Uterus (tissue), 4 donors: ENCODE results near the gene ARHGEF16. TPM values are rescaled to one million over a fixed set of nuclear protein-coding genes. Genes with fewer than 3 reads are reported as not detected.

Source experiments
- DNase-seq, 2 donors: peaks; one replicate each; pipeline ENCODE4 v3.0.0-alpha.2; 2019 to 2020
- H3K27ac ChIP-seq, 2 donors: fragments of 200-600 bp; sonication (generic); 1 replicate in 1 of 2; 2 replicates in 1 of 2; pipeline ENCODE4 v1.5.1; 2016 to 2018
- H3K27me3 ChIP-seq, 2 donors: fragments of 200-600 bp; sonication (generic); one replicate each; pipeline ENCODE4 v1.5.1; 2018 to 2019; ENCODE audit warnings: control low read depth in 1 of 2
- H3K36me3 ChIP-seq, 2 donors: fragments of 200-600 bp; sonication (generic); one replicate each; pipeline ENCODE4 v1.5.1; 2019; ENCODE audit warnings: control low read depth in 1 of 2
- H3K4me1 ChIP-seq, 2 donors: fragments of 200-600 bp; sonication (generic); one replicate each; pipeline ENCODE4 v1.5.1; 2018 to 2019; ENCODE audit warnings: control low read depth in 1 of 2
- H3K4me3 ChIP-seq, 2 donors: fragments of 200-600 bp; sonication (generic); 1 replicate in 1 of 2; 2 replicates in 1 of 2; pipeline ENCODE4 v1.5.1; 2018 to 2019; ENCODE audit warnings: mild to moderate bottlenecking in 1 of 2
- H3K9me3 ChIP-seq, 2 donors: fragments of 200-600 bp; sonication (generic); one replicate each; pipeline ENCODE4 v1.5.1; 2019; ENCODE audit warnings: control low read depth in 1 of 2
- POLR2A ChIP-seq, 2 donors: fragments of 450-650 bp; IDR thresholded peaks; one replicate each; pipeline ENCODE4 v1.6.1; 2016; ENCODE audit warnings: antibody characterized with exemption in 2 of 2, mild to moderate bottlenecking in 1 of 2, moderate library complexity in 1 of 2
- intact Hi-C: fragments of 100-400 bp; cut with DNase I; formaldehyde crosslinking; loops from one replicate; pipeline ENCODE4 v1.15.1; 2023; ENCODE audit warnings: low total_unique reads
- total RNA-seq, 4 donors: library from RNA; depleted of rRNA in 3 of 4; stranded (reverse); fragments of >200 nt in 3 of 4; gene quantifications; one replicate each; pipeline versions ENCODE4 v1.1.0 to v1.2.4, GENCODE V29; 2014 to 2023
- TF ChIP-seq, protein P1 (sequence below), 4 experiments: fragments of 200-600 bp in 2 of 4; fragments of 450-650 bp in 2 of 4; sonication (generic) in 2 of 4; IDR thresholded peaks; one replicate each; pipeline ENCODE4 v1.5.1; 2016 to 2019; ENCODE audit warnings: antibody characterized with exemption in 4 of 4, mild to moderate bottlenecking in 2 of 4, moderate library complexity in 1 of 4
- donor health status: DM: yes; HTN: yes; CAD: no.

The ARHGEF16 gene
- total RNA-seq, 4 donors from 2014 or later = 0.29 to 2.3 (median 1.2) TPM; not detected in 1

GRCh38 chr1:3444736-3445135 is 9.7 kb upstream of the ARHGEF16 start:
- TF ChIP-seq, protein P1, sequence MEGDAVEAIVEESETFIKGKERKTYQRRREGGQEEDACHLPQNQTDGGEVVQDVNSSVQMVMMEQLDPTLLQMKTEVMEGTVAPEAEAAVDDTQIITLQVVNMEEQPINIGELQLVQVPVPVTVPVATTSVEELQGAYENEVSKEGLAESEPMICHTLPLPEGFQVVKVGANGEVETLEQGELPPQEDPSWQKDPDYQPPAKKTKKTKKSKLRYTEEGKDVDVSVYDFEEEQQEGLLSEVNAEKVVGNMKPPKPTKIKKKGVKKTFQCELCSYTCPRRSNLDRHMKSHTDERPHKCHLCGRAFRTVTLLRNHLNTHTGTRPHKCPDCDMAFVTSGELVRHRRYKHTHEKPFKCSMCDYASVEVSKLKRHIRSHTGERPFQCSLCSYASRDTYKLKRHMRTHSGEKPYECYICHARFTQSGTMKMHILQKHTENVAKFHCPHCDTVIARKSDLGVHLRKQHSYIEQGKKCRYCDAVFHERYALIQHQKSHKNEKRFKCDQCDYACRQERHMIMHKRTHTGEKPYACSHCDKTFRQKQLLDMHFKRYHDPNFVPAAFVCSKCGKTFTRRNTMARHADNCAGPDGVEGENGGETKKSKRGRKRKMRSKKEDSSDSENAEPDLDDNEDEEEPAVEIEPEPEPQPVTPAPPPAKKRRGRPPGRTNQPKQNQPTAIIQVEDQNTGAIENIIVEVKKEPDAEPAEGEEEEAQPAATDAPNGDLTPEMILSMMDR (IDR thresholded peaks at IDR 0.05) = no peak
- TF ChIP-seq POLR2A (IDR thresholded peaks at IDR 0.05) = no peak
- H3K27ac ChIP-seq = no peak overlapping the region
- no peak overlapping the region for H3K4me3 ChIP-seq
- no peaks in the 10 kb centered on the region for H3K36me3 ChIP-seq
- no peak for DNase-seq
- no peaks in the 10 kb centered on the region for H3K27me3 ChIP-seq
- intact Hi-C loops = no loop called here
- H3K9me3 ChIP-seq = peaks cover 0 to 3% of the 10 kb centered on the region in 2 donors
- H3K4me1 ChIP-seq = no peaks in the 10 kb centered on the region

- Histone ChIP-seq H3K9me3 (peaks cover 0 to 3% of the 10 kb centered on the region in 2 donors), H3K4me1 (peaks cover 0 to 13% of the 10 kb centered on the region in 2 donors), H3K4me3 (no peak overlapping the region), H3K27ac (no peak overlapping the region), H3K27me3 (peaks cover 6% of the 10 kb centered on the region in 2 donors), H3K36me3 (no peaks in the 10 kb centered on the region)
- DNase-seq = no peak
- TF ChIP-seq, protein P1 (IDR thresholded peaks at IDR 0.05) = no peak
- no peak for TF ChIP-seq POLR2A (IDR thresholded peaks at IDR 0.05)
- intact Hi-C loops = no loop called here
Measured at GRCh38 chr1:3450202-3450863, 4.1 kb upstream of the ARHGEF16 start.

- intact Hi-C loops = no loop called here
- no peak for DNase-seq
- no peaks in the 10 kb centered on the region for H3K36me3 ChIP-seq
- no peak overlapping the region for H3K4me3 ChIP-seq
- H3K9me3 ChIP-seq = peaks cover 0 to 3% of the 10 kb centered on the region in 2 donors
- H3K4me1 ChIP-seq = peaks cover 0 to 13% of the 10 kb centered on the region in 2 donors
- H3K27ac ChIP-seq = no peak overlapping the region
- TF ChIP-seq, protein P1 (IDR thresholded peaks at IDR 0.05) = no peak
- TF ChIP-seq POLR2A (IDR thresholded peaks at IDR 0.05) = no peak
- peaks cover 6% of the 10 kb centered on the region in 2 donors for H3K27me3 ChIP-seq
Measured at GRCh38 chr1:3450983-3451382, 3.5 kb upstream of the ARHGEF16 start.

DNA sequence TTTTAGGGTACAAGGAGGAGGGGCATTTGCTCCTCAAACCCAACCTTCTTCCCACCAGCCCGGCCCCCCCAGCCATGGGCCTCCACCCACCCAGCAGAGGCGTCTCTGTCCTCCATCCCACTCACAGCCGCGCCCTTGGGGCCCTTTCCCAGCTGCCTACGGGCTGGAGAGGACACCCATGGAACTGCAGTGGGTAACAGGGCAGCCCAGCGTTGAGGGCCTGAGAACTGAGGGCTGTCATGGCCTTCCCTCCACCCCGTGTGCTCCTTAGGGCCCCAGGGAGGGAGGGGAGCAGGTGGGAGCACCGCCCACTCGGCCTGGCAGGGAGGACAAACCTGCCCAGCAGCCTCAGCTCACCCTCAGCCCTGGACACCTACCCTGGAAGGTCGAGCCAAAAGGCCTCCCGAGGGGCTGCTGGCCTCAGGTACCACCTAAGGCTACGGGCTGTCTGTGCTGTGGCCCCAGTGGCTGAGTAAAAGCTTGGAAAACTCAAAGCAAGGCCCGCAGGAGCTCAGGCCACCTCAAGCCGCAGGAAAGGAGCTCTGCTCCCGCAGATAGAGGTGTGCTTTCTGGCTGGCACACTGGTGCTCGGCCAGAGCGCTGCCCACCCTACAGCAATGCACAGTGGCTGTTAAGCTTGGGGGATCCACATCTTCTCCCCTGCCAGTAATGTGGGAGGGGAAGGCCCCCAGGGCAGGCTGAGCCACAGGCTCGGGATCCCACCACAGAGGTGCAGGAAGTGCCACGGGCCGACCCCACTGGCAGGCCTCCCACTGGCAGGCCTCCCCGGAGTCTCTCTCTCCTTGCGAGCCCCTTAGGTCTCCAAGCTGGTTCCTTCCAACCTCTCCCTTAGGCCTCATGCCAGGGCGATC is 2.2 kb upstream of the ARHGEF16 start:
- TF ChIP-seq, protein P1 (IDR thresholded peaks at IDR 0.05) = no peak
- TF ChIP-seq POLR2A (IDR thresholded peaks at IDR 0.05) = no peak
- H3K9me3 ChIP-seq = peaks cover 0 to 3% of the 10 kb centered on the region in 2 donors
- H3K36me3 ChIP-seq = no peaks in the 10 kb centered on the region
- peaks cover 0 to 13% of the 10 kb centered on the region in 2 donors for H3K4me1 ChIP-seq
- peaks cover 6% of the 10 kb centered on the region in 2 donors for H3K27me3 ChIP-seq
- no peak overlapping the region for H3K4me3 ChIP-seq
- H3K27ac ChIP-seq = no peak overlapping the region
- DNase-seq = no peak
- intact Hi-C loops = no loop called here

GRCh38 chr1:3452866-3453175 is 1.6 kb upstream of the ARHGEF16 start:
- H3K36me3 ChIP-seq = no peaks in the 10 kb centered on the region
- peaks cover 6% of the 10 kb centered on the region in 2 donors for H3K27me3 ChIP-seq
- intact Hi-C loops = no loop called here
- TF ChIP-seq, protein P1 (IDR thresholded peaks at IDR 0.05) = no peak
- TF ChIP-seq POLR2A (IDR thresholded peaks at IDR 0.05) = no peak
- peaks cover 0 to 13% of the 10 kb centered on the region in 2 donors for H3K4me1 ChIP-seq
- no peak for DNase-seq
- H3K27ac ChIP-seq = no peak overlapping the region
- H3K4me3 ChIP-seq = no peak overlapping the region
- H3K9me3 ChIP-seq = peaks cover 0 to 2% of the 10 kb centered on the region in 2 donors
